UCSD-AML1 (cell line): Measurements from ENCODE around the gene NAALADL2.
"Not testable (repeated sequence)": the region's sequence is repeated elsewhere in the genome, so short reads cannot be mapped to it uniquely, and the experiment has no call there.

ENCODE experiments used
- DNase-seq: peaks from one replicate; lab custom pipeline; 2025; ENCODE audit not compliant: unreplicated experiment; lab: John Stamatoyannopoulos, UW

The NAALADL2 gene

DNA sequence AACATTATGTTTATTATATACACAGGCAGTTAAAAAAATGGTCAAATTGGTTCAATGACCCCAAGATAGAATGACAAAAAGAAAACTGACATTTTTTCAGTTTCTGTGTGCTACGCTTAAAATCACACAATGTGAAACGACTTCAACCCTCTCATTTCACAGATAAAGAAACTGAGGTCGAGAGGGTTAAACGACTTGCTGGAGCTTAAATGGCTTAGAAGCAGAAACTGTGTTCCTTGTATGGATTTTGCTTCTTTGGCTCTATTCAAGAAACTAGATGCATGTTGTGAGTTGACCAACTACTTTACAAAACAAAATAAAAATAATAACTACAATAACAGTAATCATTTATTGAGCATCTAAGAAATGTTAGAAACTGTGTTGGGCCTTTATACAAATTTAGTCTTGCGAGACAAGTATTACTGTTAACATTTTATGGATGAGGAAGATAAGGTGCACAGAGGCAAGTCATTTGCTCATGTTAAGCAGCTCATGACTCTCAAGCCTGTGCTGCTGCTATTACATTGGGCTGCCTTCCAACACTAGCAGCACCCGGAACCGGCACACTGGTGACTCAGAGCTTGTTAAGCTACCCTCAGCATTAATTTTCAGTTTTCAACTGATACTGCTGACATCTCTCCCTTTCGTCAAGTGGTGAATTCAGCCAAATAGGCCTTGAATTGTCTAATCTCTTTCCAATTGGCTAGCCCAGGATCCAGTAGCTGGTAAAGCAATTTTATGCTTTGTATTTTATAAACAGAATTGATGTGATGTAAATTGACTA, 487.6 kb downstream of the NAALADL2 start:
- DNase-seq, result peak; percentile 5

- no peak for DNase-seq
Observed at GRCh38 chr3:175349168-175349567, 490.0 kb downstream of the NAALADL2 start.

DNA sequence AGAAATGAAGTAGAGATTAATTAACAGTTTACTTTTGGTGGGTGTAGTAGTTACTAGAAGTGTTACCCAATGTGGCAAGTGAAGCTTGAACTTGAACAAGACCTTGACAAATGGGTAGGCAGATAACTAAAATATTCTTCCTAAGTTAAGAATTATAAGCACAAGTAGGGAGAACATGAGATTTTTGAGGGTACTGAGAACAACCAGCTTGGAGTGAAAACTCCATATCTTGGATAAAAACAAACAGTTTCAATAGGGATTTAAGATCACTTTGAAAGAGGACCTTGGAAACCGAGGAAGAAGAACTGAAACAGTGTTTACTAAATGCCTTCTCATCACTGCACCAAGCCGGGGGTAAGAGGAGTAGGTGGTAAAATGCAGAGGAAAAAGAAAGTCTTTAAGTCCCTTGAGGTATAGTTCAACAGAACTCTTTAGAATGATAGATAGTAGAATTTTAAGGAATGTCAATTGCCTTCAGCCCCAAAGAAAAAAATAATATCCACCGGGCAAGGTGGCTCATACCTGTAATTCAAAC, 496.7 kb downstream of the NAALADL2 start:
- no peak for DNase-seq

DNA sequence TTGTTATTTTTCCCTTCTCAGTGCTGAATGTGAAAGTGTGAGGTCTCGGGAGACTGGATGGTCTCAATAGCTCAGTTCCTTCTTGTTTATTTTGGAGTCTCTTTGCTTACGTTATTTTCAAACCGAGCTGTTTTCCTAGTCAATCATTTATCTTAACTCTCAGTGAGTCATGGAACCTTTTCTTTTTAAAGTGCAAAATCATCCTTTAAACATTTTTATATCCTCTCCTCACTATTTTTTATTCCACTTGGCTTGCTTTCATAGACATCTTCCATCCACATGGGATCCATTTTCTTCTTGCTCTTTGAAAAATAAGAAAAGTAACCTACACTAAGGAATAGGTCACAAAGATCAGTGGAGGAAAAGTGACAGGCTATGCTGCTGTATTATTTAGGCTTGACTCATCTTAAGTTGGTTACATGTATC, 497.8 kb downstream of the NAALADL2 start:
- DNase-seq, result no peak

- DNase-seq, result no peak
Observed at GRCh38 chr3:175357758-175358157, 498.6 kb downstream of the NAALADL2 start.

GRCh38 chr3:175358935-175359334, 499.8 kb downstream of the NAALADL2 start:
- DNase-seq, result no peak

GRCh38 chr3:175370426-175370825, 511.3 kb downstream of the NAALADL2 start:
- DNase-seq, result not testable (repeated sequence)

GRCh38 chr3:175371187-175371586, 512.1 kb downstream of the NAALADL2 start:
- not testable (repeated sequence) for DNase-seq

- DNase-seq, result no peak
Observed at GRCh38 chr3:175374705-175375104, 515.6 kb downstream of the NAALADL2 start.

DNA sequence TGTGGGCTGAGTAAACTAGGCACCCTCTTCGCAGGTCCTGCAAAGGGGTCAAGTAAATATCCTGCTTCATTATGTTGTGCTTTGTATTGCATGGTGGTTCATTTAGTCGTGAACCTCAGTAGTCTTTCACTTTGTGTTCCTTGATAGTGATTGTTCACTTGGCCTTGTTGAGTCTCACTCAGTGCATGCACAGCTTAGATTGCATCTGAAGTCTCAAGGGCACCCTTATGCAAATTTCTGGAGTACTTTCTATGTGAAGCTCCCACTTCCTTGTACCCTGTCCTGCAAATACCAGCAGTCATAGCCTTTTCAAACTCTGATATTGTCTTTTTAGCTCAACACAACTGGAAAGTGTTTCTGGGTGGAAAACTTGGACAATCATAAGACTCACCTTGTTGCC, 519.2 kb downstream of the NAALADL2 start:
- no peak for DNase-seq

DNA sequence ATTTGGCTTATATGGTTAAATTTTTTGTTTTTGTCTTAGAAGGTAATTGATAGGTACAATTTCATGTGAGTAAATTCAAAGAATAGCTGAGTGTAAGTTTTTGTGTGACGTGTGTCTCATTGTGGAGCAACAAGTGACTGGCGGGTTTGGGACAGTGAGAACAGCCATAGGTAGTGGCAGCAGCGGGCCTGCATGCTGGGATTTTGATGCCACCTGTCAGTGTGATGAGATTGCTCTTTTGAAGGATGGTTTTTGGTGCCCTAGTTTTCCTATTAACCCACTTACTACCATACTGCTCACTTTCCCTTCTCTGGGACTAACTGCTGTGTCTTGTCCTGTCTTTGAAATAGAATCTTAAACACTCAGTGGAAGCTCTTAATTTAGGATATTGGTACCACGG, 522.6 kb downstream of the NAALADL2 start:
- DNase-seq, result no peak

GRCh38 chr3:175383371-175383770, 524.2 kb downstream of the NAALADL2 start:
- no peak for DNase-seq

DNA sequence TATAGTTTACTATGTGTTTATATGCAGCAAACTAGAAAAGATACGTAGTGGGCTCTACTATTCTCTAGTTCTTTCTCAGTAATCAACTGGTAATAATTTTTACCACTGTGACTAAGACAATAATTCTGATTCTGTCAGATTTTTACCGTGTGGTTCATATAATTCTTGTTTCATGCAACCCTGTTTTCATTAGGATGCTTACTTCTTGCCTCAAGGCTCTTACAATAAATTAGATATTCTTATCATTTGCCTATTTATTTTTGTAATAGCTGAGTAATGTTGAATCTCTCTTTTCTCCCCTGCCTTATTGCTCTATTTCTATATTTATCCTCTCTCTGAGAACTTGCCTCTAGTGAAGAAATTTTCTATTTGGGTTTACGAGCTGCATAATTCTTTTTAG, 524.7 kb downstream of the NAALADL2 start:
- DNase-seq, result no peak

DNA sequence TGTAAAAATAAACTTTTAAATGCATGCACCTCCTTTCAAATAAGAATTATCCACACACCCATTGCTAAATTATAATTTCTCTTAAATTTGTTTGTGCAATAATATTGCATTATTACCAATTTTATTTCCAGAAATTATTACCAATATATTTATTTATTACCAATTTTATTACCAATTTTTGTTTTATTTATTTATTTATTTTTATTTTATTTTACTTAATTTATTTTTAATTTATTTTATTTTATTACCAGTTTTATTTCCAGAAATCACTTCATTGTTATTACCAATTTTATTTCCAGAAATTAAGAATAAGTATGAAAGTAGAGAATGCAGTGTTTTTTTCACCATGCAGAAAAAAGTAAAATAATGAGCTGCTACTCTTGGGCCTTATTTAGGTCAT, 525.4 kb downstream of the NAALADL2 start:
- no peak for DNase-seq

DNA sequence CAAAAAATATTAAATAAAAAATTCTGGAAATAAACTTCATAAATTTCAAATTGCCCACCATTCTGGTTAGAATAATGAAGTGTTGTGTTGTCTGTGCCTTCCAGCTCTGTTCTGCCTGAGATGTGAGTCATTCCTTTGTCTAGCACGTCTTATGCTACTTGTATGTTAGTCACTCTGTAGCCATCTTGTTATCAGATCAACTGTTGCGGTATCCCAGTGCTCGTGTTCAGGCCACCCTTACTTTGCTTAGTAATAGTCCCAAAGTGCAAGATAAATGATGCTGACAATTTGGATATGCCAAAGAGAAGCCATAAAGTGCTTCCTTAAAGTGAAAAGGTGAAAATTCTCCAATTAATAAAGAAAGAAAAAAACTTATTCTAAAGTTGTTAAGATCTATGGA, 527.5 kb downstream of the NAALADL2 start:
- DNase-seq, result peak; percentile 3

- DNase-seq, result no peak
Observed at GRCh38 chr3:175389560-175389959, 530.4 kb downstream of the NAALADL2 start.

GRCh38 chr3:175391601-175392000, 532.5 kb downstream of the NAALADL2 start:
- no peak for DNase-seq

GRCh38 chr3:175392653-175393052, 533.5 kb downstream of the NAALADL2 start:
- no peak for DNase-seq

DNA sequence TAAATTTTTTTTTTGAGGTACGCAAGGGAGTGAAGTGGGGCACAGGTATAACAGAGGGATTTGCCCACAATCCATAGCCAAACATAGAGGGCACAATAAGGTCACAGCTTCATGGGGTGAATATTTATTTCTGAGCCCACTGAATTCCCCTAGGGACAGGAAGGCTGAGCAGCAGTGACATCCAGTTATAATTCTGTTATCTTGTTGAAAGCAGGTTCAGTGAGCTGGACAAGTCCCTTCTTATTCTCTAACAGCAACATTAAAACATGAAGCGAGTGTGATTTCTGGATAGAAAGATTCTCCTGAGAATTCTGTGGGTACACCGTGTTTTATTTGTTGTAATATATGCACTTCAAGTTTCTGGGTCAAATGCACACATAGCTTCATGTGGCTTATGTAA, 538.2 kb downstream of the NAALADL2 start:
- no peak for DNase-seq

DNA sequence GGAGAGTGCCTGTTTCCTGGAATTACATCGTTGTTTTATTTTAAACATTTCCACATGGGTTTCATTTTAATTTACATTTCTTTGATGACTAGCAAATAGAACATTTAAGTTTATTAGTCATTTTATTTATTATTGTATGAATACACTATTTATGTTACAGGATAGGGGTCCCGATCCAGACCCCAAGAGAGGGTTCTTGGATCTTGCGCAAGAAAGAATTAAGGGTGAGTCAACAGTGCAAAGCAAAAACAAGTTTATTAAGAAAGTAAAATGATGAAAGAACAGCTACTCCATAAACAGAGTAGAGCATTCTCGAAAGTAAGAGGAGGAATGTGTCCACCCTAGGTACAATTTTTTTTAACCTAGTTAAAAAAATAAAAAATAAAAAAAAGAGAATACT, 539.5 kb downstream of the NAALADL2 start:
- DNase-seq, result no peak

- no peak for DNase-seq
Observed at GRCh38 chr3:175399156-175399840, 540.2 kb downstream of the NAALADL2 start.

- DNase-seq, result no peak
Observed at GRCh38 chr3:175404027-175404426, 544.9 kb downstream of the NAALADL2 start.
